T-helper 2 cell treated with Interferon-gamma antibody and Interleukin-4, amounts not matched to agents 5 μg/mL and 100 μg/mL, for 36 hours (primary cell): ENCODE measurements around the gene TRAK1.
A peak's percentile ranks its signal among the peaks of the same experiment; 100 is the strongest.
"Not testable (repeated sequence)": the region's sequence is repeated elsewhere in the genome, so short reads cannot be mapped to it uniquely, and the experiment has no call there.

Experiments used
- DNase-seq: peaks from one replicate; pipeline ENCODE4 v3.0.0; 2021; ENCODE audit warnings: low spot score
- H3K27ac Mint-ChIP-seq: one replicate; pipeline ENCODE4 v1.8.0; 2021; ENCODE audit warnings: mild to moderate bottlenecking, mixed read lengths
- H3K27me3 Mint-ChIP-seq: one replicate; pipeline ENCODE4 v1.8.0; 2021; ENCODE audit warnings: low read depth, mixed read lengths
- H3K36me3 Mint-ChIP-seq: one replicate; pipeline ENCODE4 v1.8.0; 2021; ENCODE audit warnings: low read depth, mixed read lengths
- H3K4me1 Mint-ChIP-seq: one replicate; pipeline ENCODE4 v1.8.0; 2021; ENCODE audit warnings: low read depth, mixed read lengths
- H3K4me3 Mint-ChIP-seq: one replicate; pipeline ENCODE4 v1.8.0; 2022; ENCODE audit warnings: mild to moderate bottlenecking, moderate library complexity, mixed read lengths
- H3K9me3 Mint-ChIP-seq: one replicate; pipeline ENCODE4 v1.8.0; 2021; ENCODE audit warnings: mixed read lengths

Gene TRAK1

DNA sequence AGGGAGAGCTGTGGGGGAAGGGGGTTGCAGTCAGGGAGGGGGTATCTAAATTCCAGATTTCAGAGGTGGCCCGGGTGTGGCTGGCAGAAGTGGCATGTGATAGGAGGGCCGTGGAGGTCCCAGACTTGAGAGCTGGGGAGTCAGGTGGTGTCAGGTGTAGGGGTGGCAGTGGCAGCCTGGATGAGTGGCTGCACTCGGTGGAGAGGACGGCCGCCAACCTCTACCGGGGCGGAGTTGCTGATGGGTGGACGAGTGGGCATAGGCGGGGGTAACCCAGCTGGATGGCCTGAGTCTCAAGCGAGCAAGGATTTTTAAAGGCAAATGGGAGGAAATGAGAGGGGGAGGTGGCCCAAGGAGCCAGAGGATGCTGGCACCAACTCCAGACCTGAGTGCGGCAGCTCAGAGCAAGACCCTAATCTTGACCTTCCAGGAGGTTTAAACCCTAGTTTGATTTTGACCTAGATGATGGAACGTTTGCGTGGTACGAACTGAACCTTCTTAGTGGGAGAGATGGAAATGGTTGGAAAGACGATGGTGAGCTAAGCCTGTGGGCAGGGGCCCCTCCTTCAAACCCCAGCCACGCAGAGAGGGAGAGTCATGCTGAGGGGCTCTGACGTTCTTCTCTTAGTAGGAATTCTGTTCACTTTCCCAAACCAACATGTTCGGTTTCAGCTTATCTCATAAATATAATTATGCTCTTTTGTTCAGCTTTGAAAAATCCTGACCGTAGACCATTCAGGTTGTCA lies 8.0 kb downstream of the TRAK1 start:
- H3K4me3 Mint-ChIP-seq: no peak overlapping the region
- peaks cover 14% of the 10 kb centered on the region for H3K4me1 Mint-ChIP-seq
- peaks cover 5% of the 10 kb centered on the region for H3K36me3 Mint-ChIP-seq
- H3K9me3 Mint-ChIP-seq: no peaks in the 10 kb centered on the region
- no peaks in the 10 kb centered on the region for H3K27me3 Mint-ChIP-seq
- H3K27ac Mint-ChIP-seq: no peak overlapping the region
- DNase-seq: no peak

DNA sequence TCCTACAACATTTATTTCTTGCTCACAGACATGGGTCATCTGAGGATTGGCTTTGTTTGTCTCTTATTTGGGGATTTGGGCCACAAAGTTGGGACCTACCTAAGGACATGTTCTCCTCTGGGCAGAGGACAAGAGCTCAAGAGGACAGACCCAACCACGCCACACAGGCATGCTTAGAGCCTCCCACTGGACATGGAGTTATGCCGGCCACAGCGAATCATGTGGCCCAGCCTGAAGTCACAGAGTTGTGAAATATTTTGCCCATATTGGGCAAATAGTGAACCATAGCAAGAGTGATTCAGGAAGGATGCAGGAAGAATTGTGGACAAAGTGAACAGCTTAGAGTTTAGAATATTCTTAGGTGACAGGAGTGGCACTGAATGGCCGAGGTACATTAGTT lies 9.9 kb downstream of the TRAK1 start:
- peaks cover 5% of the 10 kb centered on the region for H3K36me3 Mint-ChIP-seq
- peaks cover 14% of the 10 kb centered on the region for H3K4me1 Mint-ChIP-seq
- no peak overlapping the region for H3K4me3 Mint-ChIP-seq
- DNase-seq: no peak
- H3K27me3 Mint-ChIP-seq: no peaks in the 10 kb centered on the region
- H3K9me3 Mint-ChIP-seq: no peaks in the 10 kb centered on the region
- H3K27ac Mint-ChIP-seq: no peak overlapping the region

DNA sequence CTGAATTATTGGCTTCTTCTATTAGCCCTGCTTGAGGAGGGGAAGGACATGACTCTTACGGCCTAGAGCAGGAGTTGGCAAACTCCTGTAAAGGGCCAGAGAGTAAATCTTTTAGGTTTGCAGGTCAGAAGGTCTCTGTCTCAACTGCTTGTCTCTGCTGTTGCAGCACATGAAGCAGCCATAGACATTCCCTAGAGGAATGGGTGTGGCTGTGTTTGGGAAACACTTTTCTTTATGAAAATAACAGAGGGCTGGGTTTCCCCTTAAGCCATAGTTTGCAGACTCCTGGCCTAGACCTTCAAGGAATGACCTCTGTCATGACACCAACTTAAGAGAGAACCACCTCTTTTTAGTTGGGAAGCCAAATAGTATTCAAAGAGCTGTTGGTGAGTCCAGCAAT lies 10.3 kb downstream of the TRAK1 start:
- H3K27ac Mint-ChIP-seq: no peak overlapping the region
- no peak overlapping the region for H3K4me3 Mint-ChIP-seq
- no peak for DNase-seq
- H3K4me1 Mint-ChIP-seq: peaks cover 14% of the 10 kb centered on the region
- no peaks in the 10 kb centered on the region for H3K27me3 Mint-ChIP-seq
- H3K9me3 Mint-ChIP-seq: no peaks in the 10 kb centered on the region
- H3K36me3 Mint-ChIP-seq: peaks cover 5% of the 10 kb centered on the region

DNA sequence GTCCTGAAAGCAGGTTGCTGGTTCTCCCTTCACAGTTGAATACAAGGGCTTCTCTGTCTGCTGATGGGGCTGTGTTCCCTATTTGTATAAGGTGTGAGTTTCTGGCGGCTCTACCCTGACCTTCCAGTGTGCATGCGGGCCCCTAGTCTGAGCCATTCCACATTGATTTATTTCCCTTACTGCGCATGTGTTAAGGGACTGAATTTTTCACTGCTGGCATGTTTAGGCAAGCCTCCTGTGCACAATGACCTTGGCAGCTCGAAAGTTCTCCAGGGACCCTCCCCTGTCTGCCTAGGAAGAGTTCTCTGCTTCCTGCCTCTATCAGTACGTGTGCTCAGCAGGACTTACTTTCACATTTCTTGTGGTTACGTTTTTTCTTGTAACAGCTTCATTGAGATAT lies 11.4 kb downstream of the TRAK1 start:
- H3K36me3 Mint-ChIP-seq: peaks cover 5% of the 10 kb centered on the region
- H3K27me3 Mint-ChIP-seq: no peaks in the 10 kb centered on the region
- no peaks in the 10 kb centered on the region for H3K9me3 Mint-ChIP-seq
- H3K4me1 Mint-ChIP-seq: peaks cover 10% of the 10 kb centered on the region
- H3K27ac Mint-ChIP-seq: peak overlapping the region; percentile 52
- peak overlapping the region; percentile 46 for H3K4me3 Mint-ChIP-seq
- DNase-seq: no peak

DNA sequence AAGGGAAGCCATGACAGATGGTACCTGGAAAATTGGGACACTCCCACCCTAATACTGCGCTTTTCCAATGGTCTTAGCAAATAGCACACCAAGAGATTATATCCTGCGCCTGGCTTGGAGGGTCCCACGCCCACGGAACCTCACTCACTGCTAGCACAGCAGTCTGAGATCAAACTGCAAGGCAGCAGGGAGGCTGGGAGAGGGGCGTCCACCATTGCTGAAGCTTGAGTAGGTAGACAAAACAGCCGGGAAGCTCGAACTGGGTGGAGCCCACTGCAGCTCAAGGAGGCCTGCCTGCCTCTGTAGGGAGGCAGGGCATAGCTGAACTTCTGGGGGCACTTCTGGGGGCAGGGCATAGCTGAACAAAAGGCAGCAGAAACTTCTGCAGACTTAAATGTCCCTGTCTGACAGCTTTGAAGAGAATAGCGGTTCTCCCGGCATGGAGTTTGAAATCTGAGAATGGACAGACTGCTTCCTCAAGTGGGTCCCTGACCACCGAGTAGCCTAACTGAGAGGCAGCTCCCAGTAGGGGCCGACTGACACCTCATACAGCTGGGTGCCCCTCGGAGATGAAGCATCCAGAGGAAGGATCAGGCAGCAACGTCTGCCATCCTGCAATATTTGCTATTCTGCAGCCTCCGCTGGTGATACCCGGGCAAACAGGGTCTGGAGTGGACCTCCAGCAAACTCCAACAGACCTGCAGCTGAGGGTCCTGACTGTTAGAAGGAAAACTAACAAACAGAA lies 12.9 kb downstream of the TRAK1 start:
- H3K27me3 Mint-ChIP-seq, H3K4me3 Mint-ChIP-seq, H3K9me3 Mint-ChIP-seq, H3K36me3 Mint-ChIP-seq, H3K4me1 Mint-ChIP-seq, H3K27ac Mint-ChIP-seq, DNase-seq: not testable (repeated sequence)

DNA sequence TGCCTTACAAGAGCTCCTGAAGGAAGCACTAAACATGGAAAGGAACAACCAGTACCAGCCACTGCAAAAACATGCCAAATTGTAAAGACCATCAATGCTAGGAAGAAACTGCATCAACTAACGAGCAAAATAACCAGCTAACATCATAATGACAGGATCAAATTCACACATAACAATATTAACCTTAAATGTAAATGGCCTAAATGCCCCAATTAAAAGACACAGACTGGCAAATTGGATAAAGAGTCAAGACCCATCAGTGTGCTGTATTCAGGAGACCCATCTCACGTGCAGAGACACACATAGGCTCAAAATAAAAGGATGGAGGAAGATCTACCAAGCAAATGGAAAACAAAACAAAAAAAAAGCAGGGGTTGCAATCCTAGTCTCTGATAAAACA lies 14.8 kb downstream of the TRAK1 start:
- H3K9me3 Mint-ChIP-seq, H3K27me3 Mint-ChIP-seq, DNase-seq, H3K27ac Mint-ChIP-seq, H3K4me3 Mint-ChIP-seq, H3K36me3 Mint-ChIP-seq, H3K4me1 Mint-ChIP-seq: not testable (repeated sequence)

DNA sequence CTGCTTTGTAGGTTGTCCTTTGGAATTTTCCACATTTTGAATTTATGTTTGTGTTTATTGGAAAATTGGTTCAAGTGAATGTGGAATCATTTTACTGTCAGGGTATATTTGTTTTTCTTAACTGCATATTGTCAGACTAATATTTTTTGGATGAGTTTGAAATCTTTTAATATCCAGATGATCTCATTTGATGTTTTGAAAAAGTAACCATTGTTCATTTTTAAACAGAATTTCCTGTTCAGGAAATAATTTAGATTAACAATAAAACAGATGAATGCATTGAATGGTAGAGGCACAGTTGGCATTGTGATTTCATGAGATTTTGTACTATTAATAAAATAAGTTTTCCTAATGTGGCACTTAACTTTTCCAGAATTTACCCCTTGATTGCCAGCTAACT lies 15.5 kb downstream of the TRAK1 start:
- no peak for DNase-seq
- Mint-ChIP-seq H3K27ac (no peak overlapping the region), H3K9me3 (no peaks in the 10 kb centered on the region), H3K4me1 (peaks cover 10% of the 10 kb centered on the region), H3K27me3 (no peaks in the 10 kb centered on the region), H3K4me3 (no peak overlapping the region), H3K36me3 (peaks cover 5% of the 10 kb centered on the region)

DNA sequence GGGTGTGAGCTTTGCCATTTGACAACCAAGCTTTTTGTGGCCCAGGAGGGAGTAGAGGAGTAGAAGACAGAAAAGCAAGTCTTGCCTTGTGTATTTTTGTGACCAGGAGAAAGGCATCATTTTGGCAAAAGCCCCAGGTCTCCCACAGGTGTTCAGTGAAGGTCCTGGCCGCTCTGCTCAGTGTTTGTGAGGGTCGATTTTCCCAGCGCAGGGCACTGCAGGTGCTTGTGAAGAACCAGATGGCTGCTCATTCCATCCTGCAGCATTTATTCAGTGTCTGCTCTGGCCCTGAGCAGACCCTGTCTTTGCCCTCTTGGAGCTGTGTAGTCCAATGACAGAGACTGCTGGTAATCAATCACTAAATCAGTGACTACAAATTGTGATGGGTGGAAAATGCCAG lies 19.5 kb downstream of the TRAK1 start:
- H3K27me3 Mint-ChIP-seq: no peaks in the 10 kb centered on the region
- H3K4me1 Mint-ChIP-seq: no peaks in the 10 kb centered on the region
- no peaks in the 10 kb centered on the region for H3K9me3 Mint-ChIP-seq
- peaks cover under 1% of the 10 kb centered on the region for H3K36me3 Mint-ChIP-seq
- H3K4me3 Mint-ChIP-seq: no peak overlapping the region
- H3K27ac Mint-ChIP-seq: no peak overlapping the region
- DNase-seq: no peak

DNA sequence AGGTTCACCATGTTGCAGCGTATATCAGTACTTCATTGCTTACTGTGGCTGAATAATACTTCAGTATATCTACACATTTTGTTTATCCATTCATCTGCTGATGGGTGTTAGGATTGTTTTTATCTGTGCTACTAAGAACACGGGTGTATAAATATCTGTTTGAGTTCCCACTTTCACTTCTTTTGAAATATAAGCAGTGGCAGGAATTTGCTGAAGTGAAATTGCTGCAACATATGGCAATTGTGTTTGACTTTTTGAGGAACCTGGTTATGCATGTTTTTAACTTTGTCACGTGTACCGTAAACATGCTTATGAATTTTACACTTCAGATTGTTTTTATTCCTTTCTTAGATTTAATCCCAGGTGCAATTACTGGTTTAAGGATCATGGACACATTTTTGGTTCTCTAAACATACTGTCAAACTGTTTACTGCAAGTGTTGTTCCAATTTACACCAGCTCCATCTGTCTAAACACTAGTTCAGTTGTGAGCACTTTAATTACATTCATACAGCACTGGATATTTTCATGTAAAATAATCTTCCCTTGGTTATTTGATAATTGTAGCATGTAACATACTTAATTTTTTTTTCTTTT lies 23.1 kb downstream of the TRAK1 start:
- no peaks in the 10 kb centered on the region for H3K9me3 Mint-ChIP-seq
- H3K36me3 Mint-ChIP-seq: no peaks in the 10 kb centered on the region
- H3K27ac Mint-ChIP-seq: no peak overlapping the region
- H3K4me3 Mint-ChIP-seq: no peak overlapping the region
- DNase-seq: no peak
- H3K27me3 Mint-ChIP-seq: no peaks in the 10 kb centered on the region
- no peaks in the 10 kb centered on the region for H3K4me1 Mint-ChIP-seq

DNA sequence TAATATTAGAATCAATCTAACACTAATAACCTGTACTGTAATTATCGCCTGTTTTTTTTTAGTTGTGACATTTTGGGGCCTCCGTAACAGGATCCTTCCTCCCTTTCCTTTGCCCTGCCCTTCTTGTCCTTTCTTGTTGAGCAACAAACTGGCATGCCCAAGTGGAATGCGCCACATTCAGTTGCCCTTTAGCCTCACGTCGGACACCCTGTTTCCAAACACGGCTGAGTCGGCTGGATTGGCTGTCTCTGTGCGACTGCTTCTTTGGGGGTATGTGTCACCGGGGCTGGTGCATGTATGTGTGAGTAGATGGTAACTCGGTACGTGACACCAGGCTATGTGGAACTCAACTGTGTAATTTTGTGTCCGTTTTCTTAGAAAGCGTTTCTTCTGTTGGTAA lies 24.1 kb downstream of the TRAK1 start:
- Mint-ChIP-seq H3K4me3 (no peak overlapping the region), H3K36me3 (no peaks in the 10 kb centered on the region), H3K27me3 (no peaks in the 10 kb centered on the region), H3K27ac (no peak overlapping the region), H3K4me1 (peaks cover 3% of the 10 kb centered on the region), H3K9me3 (no peaks in the 10 kb centered on the region)
- DNase-seq: no peak

DNA sequence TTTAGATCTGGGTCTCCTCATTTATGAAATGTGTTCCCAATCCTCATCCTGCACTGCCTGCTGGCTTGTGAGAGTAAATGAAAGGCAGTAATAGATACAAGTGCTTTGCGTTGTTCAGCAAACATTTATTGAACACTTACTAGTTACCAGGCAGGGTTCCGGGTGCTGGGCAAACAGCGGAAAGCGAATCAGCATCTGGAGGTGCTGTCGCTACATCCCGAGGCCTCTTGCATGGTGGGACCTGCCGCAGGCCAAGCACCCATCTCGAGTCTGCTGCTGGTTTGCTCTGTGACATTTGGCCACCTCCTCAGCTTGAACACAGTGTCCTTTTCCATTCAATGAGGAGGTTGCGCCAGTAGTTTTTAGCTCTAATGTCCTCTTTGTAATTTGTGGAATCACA lies 24.8 kb downstream of the TRAK1 start:
- peaks cover 6% of the 10 kb centered on the region for H3K4me1 Mint-ChIP-seq
- no peaks in the 10 kb centered on the region for H3K36me3 Mint-ChIP-seq
- no peaks in the 10 kb centered on the region for H3K9me3 Mint-ChIP-seq
- no peak overlapping the region for H3K27ac Mint-ChIP-seq
- no peaks in the 10 kb centered on the region for H3K27me3 Mint-ChIP-seq
- H3K4me3 Mint-ChIP-seq: no peak overlapping the region
- DNase-seq: no peak

DNA sequence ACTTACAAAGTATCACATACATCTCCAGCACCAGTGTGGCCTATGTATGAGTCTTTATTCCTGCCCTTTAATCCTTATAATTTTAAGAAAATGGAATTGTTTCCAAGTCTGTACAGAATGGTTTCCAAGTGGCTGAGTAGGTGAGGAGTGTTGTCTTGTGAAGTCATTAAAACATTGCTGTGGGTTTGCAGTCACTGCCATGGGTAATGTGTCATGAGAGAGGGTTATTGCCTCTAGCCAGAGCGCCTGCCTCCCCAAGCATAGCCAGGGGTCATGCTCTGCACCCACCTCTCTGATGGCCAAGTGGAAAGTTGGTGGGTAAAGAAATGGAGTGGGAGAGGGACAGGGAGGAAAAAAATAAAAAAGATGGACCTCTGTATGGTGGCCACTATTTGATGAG lies 25.3 kb downstream of the TRAK1 start:
- DNase-seq: no peak
- Mint-ChIP-seq H3K9me3 (no peaks in the 10 kb centered on the region), H3K4me1 (peaks cover 7% of the 10 kb centered on the region)

DNA sequence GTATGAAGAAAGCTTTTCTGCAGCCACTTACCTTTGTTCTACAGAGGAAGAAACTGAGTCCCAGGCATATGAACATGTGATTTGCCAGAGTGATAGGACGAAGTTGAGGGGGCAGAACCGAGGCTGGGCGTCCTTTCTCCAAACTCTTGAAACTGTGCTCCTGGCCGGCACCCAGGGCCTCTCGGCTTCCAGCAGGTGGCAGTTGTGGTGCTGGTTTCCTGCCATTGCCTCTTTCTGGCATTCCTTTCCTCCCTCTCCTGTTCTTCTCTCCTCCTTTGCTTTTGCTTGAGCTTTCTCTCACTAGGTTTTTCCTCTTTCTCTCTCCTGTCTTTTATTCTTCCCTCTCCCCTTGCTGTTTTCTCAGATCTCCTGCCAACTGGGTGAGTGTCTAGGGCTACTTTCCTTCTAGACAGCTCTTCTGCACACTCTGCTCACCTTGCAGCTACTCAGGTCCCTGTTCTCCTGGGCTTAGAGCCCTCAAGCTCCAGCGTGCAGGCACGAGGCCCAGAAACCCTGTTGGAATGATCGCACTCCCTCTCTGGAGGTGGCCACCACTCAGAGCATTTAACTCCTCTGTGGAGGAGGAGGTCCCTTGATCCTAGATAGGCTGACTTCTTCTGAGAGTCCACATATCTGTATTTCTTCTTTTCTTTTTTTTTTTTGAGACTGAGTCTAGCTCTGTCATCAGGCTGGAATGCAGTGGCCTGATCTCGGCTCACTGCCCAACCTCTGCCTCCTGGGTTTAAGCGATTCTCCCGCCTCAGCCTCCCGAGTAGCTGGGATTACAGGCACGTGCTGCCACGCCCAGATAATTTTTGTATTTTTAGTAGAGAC lies 26.2 kb downstream of the TRAK1 start:
- H3K4me1 Mint-ChIP-seq: peaks cover 7% of the 10 kb centered on the region
- no peak for DNase-seq
- H3K36me3 Mint-ChIP-seq: no peaks in the 10 kb centered on the region
- H3K27me3 Mint-ChIP-seq: no peaks in the 10 kb centered on the region
- H3K27ac Mint-ChIP-seq: no peak overlapping the region
- no peaks in the 10 kb centered on the region for H3K9me3 Mint-ChIP-seq
- H3K4me3 Mint-ChIP-seq: no peak overlapping the region

More for the DNA sequence above, 25.3 kb downstream of the TRAK1 start:
- no peak overlapping the region for H3K27ac Mint-ChIP-seq
- H3K4me3 Mint-ChIP-seq: no peak overlapping the region
- no peaks in the 10 kb centered on the region for H3K36me3 Mint-ChIP-seq
- H3K27me3 Mint-ChIP-seq: no peaks in the 10 kb centered on the region
